Testis (tissue), 2 donors: Measurements from ENCODE around the gene CSRNP3.

Source experiments
- CTCF ChIP-seq, 3 experiments: fragments of 450-650 bp in 2 of 3; fragments of 200-600 bp in 1 of 3; sonication (generic) in 1 of 3; IDR thresholded peaks; one replicate each; pipeline ENCODE4 v1.5.1; 2016 to 2019; ENCODE audit warnings: antibody characterized with exemption in 3 of 3, mild to moderate bottlenecking in 2 of 3, moderate library complexity in 1 of 3
- POLR2A ChIP-seq: fragments of 450-650 bp; IDR thresholded peaks from one replicate; pipeline ENCODE4 v1.6.1; 2017; ENCODE audit warnings: antibody characterized with exemption, mild to moderate bottlenecking, moderate library complexity

GRCh38 chr2:165472922-165473321 lies 3.4 kb downstream of the CSRNP3 start:
- TF ChIP-seq CTCF (IDR thresholded peaks at IDR 0.05) (no peak), POLR2A (no peak)
